ENCODE measurements around the gene BPIFA3. TPM values are rescaled to one million over a fixed set of nuclear protein-coding genes. Genes with fewer than 3 reads are reported as not detected.

BPIFA3 gene
- total RNA-seq, result not detected

DNA sequence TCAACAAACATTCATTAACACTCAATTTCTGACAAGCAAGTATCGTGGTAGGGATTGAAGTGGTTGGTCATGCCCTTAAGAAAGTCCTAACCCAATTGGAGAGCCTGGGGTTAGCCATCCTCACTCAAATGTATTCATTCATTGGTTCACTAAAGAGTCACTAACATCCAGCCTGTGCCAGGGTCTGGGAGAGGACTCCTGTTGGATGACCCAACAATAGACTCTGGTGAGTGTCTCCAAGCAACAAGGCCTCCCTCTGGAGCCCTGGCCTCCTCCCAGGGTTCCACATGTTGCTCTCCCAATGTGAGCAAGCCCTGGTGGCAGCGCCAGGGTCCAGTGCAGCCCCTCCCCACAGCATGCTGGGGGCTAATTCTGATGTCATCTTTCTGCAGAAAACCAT, at the start of gene BPIFA3:
Gene BPIFA3 (plus strand): TSS at position 301 of the 400 bp plus-strand sequence. CDS start 185 bp downstream, outside the sequence.
- Histone ChIP-seq H3K4me1 (no peaks in the 10 kb centered on the region), H3K4me3 (no peak within 1 kb of the TSS), H3K27me3 (peaks cover 0 to 43% (median 0%) of the 10 kb centered on the region in 4 donors), H3K9me3 (no peaks in the 10 kb centered on the region), H3K27ac (replicated peaks in 1 of 4) (no peak within 1 kb of the TSS), H3K36me3 (no peaks in the 10 kb centered on the region)
- WGBS, result 79% methylated on average over 1 of the region's 2 CpGs
- intact Hi-C loops (cut with DNase I), result no loop called here
- no peak for DNase-seq (ENCODE audit: extremely low spot score)
- no peak for TF ChIP-seq POLR2A (IDR thresholded peaks at IDR 0.05; ENCODE audit: low read depth)
- TF ChIP-seq POLR2AphosphoS5 (IDR thresholded peaks at IDR 0.05), result no peak
- TF ChIP-seq, protein P1, sequence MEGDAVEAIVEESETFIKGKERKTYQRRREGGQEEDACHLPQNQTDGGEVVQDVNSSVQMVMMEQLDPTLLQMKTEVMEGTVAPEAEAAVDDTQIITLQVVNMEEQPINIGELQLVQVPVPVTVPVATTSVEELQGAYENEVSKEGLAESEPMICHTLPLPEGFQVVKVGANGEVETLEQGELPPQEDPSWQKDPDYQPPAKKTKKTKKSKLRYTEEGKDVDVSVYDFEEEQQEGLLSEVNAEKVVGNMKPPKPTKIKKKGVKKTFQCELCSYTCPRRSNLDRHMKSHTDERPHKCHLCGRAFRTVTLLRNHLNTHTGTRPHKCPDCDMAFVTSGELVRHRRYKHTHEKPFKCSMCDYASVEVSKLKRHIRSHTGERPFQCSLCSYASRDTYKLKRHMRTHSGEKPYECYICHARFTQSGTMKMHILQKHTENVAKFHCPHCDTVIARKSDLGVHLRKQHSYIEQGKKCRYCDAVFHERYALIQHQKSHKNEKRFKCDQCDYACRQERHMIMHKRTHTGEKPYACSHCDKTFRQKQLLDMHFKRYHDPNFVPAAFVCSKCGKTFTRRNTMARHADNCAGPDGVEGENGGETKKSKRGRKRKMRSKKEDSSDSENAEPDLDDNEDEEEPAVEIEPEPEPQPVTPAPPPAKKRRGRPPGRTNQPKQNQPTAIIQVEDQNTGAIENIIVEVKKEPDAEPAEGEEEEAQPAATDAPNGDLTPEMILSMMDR (IDR thresholded peaks at IDR 0.05), result no peak
- TF ChIP-seq EP300 (IDR thresholded peaks at IDR 0.05), result no peak

DNA sequence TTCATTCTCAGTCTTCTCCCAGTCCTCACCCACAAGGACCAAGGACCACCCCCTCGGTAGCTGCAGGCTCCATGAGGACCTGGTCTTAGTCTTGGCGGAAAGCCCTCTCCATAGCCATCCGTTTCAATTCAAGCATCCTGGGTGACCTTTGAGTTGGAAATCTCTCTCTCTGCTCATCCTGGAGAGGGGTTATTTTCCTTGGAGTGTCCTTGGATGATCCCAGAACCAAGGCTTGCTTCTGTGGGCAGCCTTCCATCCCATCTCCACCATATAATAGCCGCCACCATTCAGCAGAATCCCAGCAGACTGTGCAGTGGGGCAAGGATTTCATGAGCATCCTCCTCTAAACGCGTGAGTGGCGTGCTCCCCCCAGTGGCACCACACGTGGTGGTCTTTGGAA, 49.3 kb upstream of the BPIFA3 start, which contains the start of gene BPIFA2:
Gene BPIFA2 (plus strand): TSS at position 301 of the 400 bp plus-strand sequence. CDS start 987 bp downstream, outside the sequence.
- H3K4me1 ChIP-seq, result no peaks in the 10 kb centered on the region
- TF ChIP-seq, protein P1 (IDR thresholded peaks at IDR 0.05), result no peak
- no peak for TF ChIP-seq POLR2AphosphoS5 (IDR thresholded peaks at IDR 0.05)
- no peak for TF ChIP-seq EP300 (IDR thresholded peaks at IDR 0.05)
- no peak for TF ChIP-seq POLR2A (IDR thresholded peaks at IDR 0.05; ENCODE audit: low read depth)
- WGBS, result 90% methylated on average over 8 of the region's 8 CpGs
- no peak within 1 kb of the TSS for H3K4me3 ChIP-seq
- H3K27me3 ChIP-seq, result peaks cover 0 to 18% (median 0%) of the 10 kb centered on the region in 4 donors
- intact Hi-C loops (cut with DNase I), result no loop called here
- DNase-seq (ENCODE audit: extremely low spot score), result no peak
- no peaks in the 10 kb centered on the region for H3K36me3 ChIP-seq
- no peak within 1 kb of the TSS for H3K27ac ChIP-seq (replicated peaks in 1 of 4)
- peaks cover 0 to 24% (median 15%) of the 10 kb centered on the region in 4 donors for H3K9me3 ChIP-seq

DNA sequence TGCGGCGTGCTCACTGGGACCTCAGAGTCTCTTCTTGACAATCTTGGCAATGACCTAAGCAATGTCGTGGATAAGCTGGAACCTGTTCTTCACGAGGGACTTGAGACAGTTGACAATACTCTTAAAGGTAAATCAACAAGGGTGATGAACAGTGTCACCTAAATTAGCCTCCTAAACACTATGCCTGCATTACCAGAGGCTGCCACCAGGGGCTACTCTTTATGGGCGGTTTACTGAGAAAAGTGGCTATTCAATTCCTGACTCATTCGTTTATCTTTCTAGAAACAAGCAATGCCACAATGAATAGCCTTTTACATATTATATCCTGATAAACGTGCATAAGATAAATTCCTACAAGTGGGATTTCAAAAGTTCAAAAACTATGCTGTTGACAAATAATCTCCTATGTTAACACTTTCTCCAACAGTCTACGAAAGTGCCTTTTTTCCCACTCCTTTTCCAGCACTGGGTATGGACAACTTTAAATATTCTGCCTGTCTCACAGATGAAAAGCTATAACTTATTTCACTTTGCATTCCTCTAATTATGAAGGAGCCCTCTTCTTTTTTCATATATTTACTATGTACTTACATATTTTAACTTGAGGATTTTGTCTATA, 47.9 kb upstream of the BPIFA3 start:
- Histone ChIP-seq H3K27ac (replicated peaks in 1 of 4) (no peak overlapping the region), H3K36me3 (no peaks in the 10 kb centered on the region), H3K4me3 (no peak overlapping the region), H3K4me1 (no peaks in the 10 kb centered on the region), H3K27me3 (peaks cover 0 to 18% (median 0%) of the 10 kb centered on the region in 4 donors), H3K9me3 (peaks cover 0 to 24% (median 15%) of the 10 kb centered on the region in 4 donors)
- TF ChIP-seq POLR2A (IDR thresholded peaks at IDR 0.05; ENCODE audit: low read depth), result no peak
- TF ChIP-seq, protein P1 (IDR thresholded peaks at IDR 0.05), result peak in 1 of 3 experiments; percentile 29
- 56% methylated on average over 8 of the region's 8 CpGs for WGBS
- intact Hi-C loops (cut with DNase I), result no loop called here
- DNase-seq (ENCODE audit: extremely low spot score), result no peak

GRCh38 chr20:33172781-33173180, 44.4 kb upstream of the BPIFA3 start:
- H3K4me3 ChIP-seq, result no peak overlapping the region
- H3K36me3 ChIP-seq, result no peaks in the 10 kb centered on the region
- H3K27ac ChIP-seq (replicated peaks in 1 of 4), result no peak overlapping the region
- peaks cover 0 to 24% (median 15%) of the 10 kb centered on the region in 4 donors for H3K9me3 ChIP-seq
- no peaks in the 10 kb centered on the region for H3K4me1 ChIP-seq
- no peak for DNase-seq (ENCODE audit: extremely low spot score)
- H3K27me3 ChIP-seq, result no peaks in the 10 kb centered on the region
- TF ChIP-seq POLR2A (IDR thresholded peaks at IDR 0.05; ENCODE audit: low read depth), result no peak
- no peak for TF ChIP-seq EP300 (IDR thresholded peaks at IDR 0.05)
- TF ChIP-seq, protein P1 (IDR thresholded peaks at IDR 0.05), result no peak
- no peak for TF ChIP-seq POLR2AphosphoS5 (IDR thresholded peaks at IDR 0.05)
- 43% methylated on average over 7 of the region's 7 CpGs for WGBS
- intact Hi-C loops (cut with DNase I), result no loop called here

Measured in esophagus muscularis mucosa (tissue), 4 donors.